H4 (cell line): Measurements from ENCODE around the gene MYH13. TPM values are rescaled to one million over a fixed set of nuclear protein-coding genes. Genes with fewer than 3 reads are reported as not detected.
"Not testable (repeated sequence)": the region's sequence is repeated elsewhere in the genome, so short reads cannot be mapped to it uniquely, and the experiment has no call there.

Experiments
- DNase-seq: peaks from one replicate; pipeline ENCODE4 v3.0.0-alpha.2; 2015; ENCODE audit warnings: low spot score
- total RNA-seq: library from RNA; depleted of rRNA; stranded (reverse); fragments of >200 nt; shearing (Covaris generic); gene quantifications from 2 replicates; pipeline ENCODE4 v1.2.3, GENCODE V29; 2014

MYH13 gene
- total RNA-seq, 1 experiment from 2014 or later: not detected

- DNase-seq: no peak
These were observed 68.0 kb downstream of the MYH13 start for GRCh38 chr17:10304758-10305300.

GRCh38 chr17:10297691-10298090, 75.1 kb downstream of the MYH13 start:
- DNase-seq: no peak

DNA sequence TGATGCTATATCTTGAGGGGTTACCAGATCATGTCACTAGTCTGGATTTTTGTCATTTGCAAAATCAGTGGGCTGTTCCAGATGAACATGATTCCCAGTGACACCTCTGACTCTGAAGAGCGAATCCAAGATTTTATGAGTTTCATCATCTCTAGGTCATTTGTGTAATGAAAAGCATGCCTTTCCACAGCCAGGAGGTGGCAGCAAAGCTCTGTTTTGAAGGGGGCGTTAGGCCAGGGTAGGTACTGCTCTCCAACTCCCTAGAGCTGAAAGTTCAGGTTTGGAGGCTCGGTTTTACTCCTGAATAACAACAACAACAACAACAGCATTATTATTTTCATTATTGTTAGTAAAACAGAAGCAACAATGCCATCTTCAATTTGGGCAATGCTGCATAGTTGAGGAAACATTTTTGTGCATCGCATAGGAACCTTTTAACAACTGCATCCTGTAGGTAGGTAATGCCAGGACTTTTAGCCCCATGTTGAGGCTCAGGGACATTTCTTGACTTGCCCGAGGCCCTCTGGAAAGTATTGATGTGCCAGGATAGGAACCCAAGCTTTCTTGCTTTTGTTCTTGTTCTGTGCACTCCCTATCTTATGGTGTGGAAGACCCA, 77.0 kb downstream of the MYH13 start:
- DNase-seq: peak; percentile 54

GRCh38 chr17:10294180-10294579, 78.6 kb downstream of the MYH13 start:
- no peak for DNase-seq

DNA sequence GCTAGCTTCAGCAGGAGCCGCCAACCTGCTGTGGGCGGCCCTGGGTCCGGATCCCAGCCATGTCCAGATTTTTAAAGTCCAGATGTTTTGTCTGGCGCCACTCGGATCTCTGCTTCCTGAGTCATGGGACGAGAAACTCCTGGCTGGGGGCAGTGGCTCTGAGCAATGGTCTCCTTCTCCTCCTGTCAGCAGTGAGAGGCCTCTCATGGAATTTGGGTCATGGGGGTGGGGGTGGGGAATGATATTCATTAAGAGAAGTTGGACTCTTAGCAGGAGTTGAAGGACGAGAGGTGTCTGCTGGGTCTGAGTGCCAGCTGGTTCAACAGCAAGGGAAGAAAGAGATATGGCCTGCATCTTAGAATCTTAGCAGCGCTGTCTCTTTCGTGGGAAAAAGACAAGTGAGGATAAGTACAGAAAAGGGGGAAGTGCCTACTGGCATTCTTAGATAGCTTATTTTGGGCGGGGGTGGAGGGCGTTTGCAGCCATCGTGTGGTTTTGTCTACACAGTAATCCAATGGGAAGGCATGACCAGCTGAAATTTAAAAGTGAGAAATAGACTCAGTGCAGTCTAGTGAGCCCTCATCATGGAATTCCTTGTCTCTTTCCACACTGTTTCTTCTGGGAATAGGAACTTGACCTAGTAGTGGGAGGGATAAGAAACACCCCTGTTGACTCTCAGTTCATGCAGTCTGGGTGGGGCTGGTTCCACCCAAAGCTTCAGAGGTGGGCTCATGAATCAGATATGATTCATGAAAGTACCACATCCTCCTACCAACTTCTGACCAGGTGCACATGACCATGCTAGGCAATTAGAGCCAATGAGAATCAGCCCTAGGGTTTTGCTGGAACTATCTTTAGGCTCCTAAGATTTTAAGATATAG, 80.5 kb downstream of the MYH13 start:
- DNase-seq: peak; percentile 53

- DNase-seq: not testable (repeated sequence)
These were observed 81.2 kb downstream of the MYH13 start for GRCh38 chr17:10291576-10291975.

DNA sequence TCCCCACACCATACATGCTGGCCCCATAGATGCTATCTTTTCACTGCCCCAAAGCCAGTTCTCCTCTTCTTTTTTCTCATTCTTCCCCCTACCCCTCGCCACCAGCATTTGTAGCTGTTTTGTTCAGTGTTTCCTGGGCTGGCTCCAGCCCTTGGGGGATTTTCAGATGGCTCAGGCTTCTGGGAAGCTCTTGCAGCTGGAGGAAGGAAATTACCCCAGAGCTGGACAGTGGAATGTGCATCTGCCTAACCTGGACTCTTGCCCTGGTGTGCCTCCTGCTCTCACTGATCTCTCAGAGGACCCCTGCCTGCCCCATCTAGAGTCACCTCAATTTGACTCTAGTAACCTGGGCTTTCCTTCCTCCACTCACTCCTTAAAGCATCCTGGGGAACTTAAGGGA, 82.8 kb downstream of the MYH13 start:
- no peak for DNase-seq

DNA sequence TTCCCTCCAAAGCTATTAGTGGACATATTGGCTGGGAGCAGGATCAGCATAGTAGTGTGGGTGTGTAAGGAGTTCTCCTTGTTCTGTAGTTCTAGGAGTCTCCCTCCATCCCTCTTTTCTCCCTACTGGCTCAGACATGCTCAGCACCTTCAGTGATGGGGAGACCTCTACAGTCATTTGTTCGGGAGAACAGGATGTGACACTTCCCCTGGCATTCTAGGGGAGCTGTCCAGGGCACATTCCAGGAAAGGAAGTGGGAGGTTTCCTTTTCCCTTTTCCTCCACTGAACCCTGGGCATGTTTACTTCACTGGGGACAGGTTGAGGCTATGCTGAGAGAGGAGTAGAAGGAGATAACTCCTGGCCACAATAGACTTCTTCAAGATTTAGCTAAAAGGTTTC, 86.5 kb downstream of the MYH13 start:
- DNase-seq: no peak

- no peak for DNase-seq
These were observed 86.9 kb downstream of the MYH13 start for GRCh38 chr17:10285896-10286295.

GRCh38 chr17:10280068-10280467, 92.7 kb downstream of the MYH13 start:
- no peak for DNase-seq

- DNase-seq: no peak
These were observed 94.6 kb downstream of the MYH13 start for GRCh38 chr17:10278218-10278617.

GRCh38 chr17:10276436-10276835, 96.4 kb downstream of the MYH13 start:
- DNase-seq: no peak

DNA sequence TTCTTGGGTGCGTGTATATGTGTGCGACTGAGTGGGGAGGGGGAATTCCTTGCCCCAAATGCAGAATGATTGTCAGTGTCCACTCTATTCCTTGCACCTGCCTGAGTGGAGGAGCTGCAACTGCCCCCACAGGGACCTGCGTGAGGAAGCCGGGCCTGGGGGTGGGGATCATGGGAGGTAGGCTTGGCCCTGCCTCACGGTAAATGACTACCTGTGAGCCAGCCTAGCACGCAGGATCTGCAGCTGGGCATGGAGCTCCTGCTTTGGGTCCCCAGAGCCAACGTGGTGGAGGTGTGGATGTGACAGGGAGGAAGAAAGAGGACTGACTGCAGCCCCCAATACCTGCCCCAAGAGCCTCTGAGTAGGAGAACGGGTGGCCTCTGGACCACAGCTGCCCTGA, 97.4 kb downstream of the MYH13 start:
- DNase-seq: no peak

GRCh38 chr17:10271106-10271562, 101.7 kb downstream of the MYH13 start:
- DNase-seq: peak; percentile 23

DNA sequence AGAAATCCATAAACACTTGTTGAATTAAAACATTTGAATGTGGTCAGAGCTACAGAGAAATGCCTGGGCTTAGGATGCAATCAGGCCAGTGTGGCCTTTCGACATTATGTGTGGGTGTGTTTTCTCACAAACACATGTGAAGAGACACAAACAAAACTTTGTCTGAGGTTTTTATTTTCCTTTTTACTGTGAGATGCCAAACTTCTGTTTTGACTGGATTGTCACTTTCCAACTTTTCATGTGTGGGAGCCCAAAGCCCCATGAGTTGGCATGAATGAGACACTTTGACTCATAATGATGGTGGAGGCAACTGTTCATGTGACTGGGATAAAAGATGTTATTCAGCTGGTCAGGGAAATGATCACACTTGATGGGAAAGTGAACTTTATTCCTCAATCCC, 102.5 kb downstream of the MYH13 start:
- DNase-seq: no peak

- no peak for DNase-seq
These were observed 104.8 kb downstream of the MYH13 start for GRCh38 chr17:10268005-10268404.

- no peak for DNase-seq
These were observed 106.4 kb downstream of the MYH13 start for GRCh38 chr17:10266296-10266876.

DNA sequence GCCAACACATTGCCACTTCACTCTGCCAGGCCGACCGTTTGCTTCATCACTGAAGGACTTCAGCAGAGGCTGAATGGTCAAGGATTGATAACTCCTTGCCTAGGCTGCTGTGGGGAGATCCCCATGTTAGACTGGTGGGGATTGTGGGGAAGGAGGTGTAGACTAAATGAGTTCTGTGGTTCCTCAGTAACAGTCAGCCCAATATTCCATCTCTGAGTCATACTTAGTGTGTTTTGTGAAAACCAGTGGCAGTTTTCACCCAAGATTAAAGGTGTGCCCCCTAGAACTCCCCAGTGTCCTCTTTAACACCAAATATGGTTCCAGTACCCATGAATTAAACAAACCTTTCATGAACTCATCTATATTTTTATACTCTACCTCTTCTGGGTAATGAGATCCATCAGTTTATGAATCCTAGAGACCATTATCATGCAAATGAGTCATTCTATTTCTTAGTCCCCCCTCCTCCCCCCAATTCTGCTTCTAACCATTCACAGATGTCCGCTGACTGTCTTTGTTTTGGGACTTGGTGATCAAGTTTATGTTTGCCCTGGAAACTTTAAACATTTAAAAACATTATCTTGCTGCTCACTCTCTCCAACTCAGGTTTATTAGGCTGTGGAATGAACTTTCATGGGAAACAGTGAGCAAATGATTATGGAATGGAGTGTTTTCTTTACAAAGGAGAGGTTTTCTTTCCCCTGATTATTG, 107.6 kb downstream of the MYH13 start:
- DNase-seq: peak; percentile 48

GRCh38 chr17:10264051-10264450, 108.8 kb downstream of the MYH13 start:
- DNase-seq: no peak

- DNase-seq: no peak
These were observed 110.4 kb downstream of the MYH13 start for GRCh38 chr17:10262451-10262850.

GRCh38 chr17:10261098-10261497, 111.7 kb downstream of the MYH13 start:
- DNase-seq: no peak
